CD4-positive, alpha-beta memory T cell (primary cell): ENCODE measurements around the gene RBM12. TPM values are rescaled to one million over a fixed set of nuclear protein-coding genes. Genes with fewer than 3 reads are reported as not detected.
A peak's percentile ranks its signal among the peaks of the same experiment; 100 is the strongest.

ENCODE experiments used
- CTCF ChIA-PET: fragments of 350-600 bp; sonication (Branson Sonifier 250); formaldehyde crosslinking; loops from one replicate; lab custom pipeline; 2021; ENCODE audit warnings: inconsistent platforms; ENCODE audit not compliant: partially characterized antibody; lab: Charles Lee
- POLR2A ChIA-PET: fragments of 350-600 bp; sonication (Branson Sonifier 250); formaldehyde crosslinking; loops from one replicate; lab custom pipeline; 2021; ENCODE audit not compliant: partially characterized antibody; lab: Charles Lee
- DNase-seq, 5 donors: peaks; one replicate each; pipeline versions ENCODE4 v3.0.0 to v3.0.0-alpha.2; 2020 to 2022; ENCODE audit warnings: mixed read lengths in 1 of 5
- H3K27ac ChIP-seq: one replicate; pipeline ENCODE4 v1.7.0; 2013; ENCODE audit warnings: low read depth, low read length
- H3K27me3 ChIP-seq: 2 replicates; pipeline ENCODE4 v1.7.0; 2013; ENCODE audit warnings: mild to moderate bottlenecking, low read length, moderate library complexity; ENCODE audit not compliant: insufficient read depth
- H3K36me3 ChIP-seq: 2 replicates; pipeline ENCODE4 v1.7.0; 2013; ENCODE audit warnings: mild to moderate bottlenecking, low read length, moderate library complexity; ENCODE audit not compliant: insufficient read depth
- H3K4me1 ChIP-seq: 2 replicates; pipeline ENCODE4 v1.7.0; 2013; ENCODE audit warnings: mild to moderate bottlenecking, low read length, moderate library complexity; ENCODE audit not compliant: insufficient read depth
- H3K4me3 ChIP-seq, 2 donors: one replicate each; pipeline ENCODE4 v1.7.0; 2013; ENCODE audit warnings: low read length in 2 of 2, mild to moderate bottlenecking in 1 of 2
- H3K9me3 ChIP-seq, 2 donors: one replicate each; pipeline ENCODE4 v1.7.0; 2013; ENCODE audit warnings: low read length in 2 of 2, control low read depth in 1 of 2; ENCODE audit not compliant: control insufficient read depth in 1 of 2
- H3K27ac Mint-ChIP-seq, 7 donors: one replicate each; pipeline ENCODE4 v1.8.0; 2020 to 2021; ENCODE audit warnings: mixed read lengths in 7 of 7, mild to moderate bottlenecking in 6 of 7, inconsistent platforms in 3 of 7, moderate library complexity in 3 of 7
- H3K27me3 Mint-ChIP-seq, 2 donors: one replicate each; pipeline ENCODE4 v1.8.0; 2020 to 2021; ENCODE audit warnings: mixed read lengths in 2 of 2
- H3K36me3 Mint-ChIP-seq, 2 donors: one replicate each; pipeline ENCODE4 v1.8.0; 2020 to 2021; ENCODE audit warnings: mixed read lengths in 2 of 2, inconsistent platforms in 1 of 2, mild to moderate bottlenecking in 1 of 2
- H3K4me1 Mint-ChIP-seq, 4 donors: one replicate each; pipeline ENCODE4 v1.8.0; 2020 to 2021; ENCODE audit warnings: mixed read lengths in 4 of 4, mild to moderate bottlenecking in 1 of 4
- H3K4me3 Mint-ChIP-seq, 8 donors: one replicate each; pipeline ENCODE4 v1.8.0; 2020 to 2021; ENCODE audit warnings: mixed read lengths in 8 of 8, mild to moderate bottlenecking in 7 of 8, moderate library complexity in 6 of 8, inconsistent platforms in 3 of 8
- H3K9me3 Mint-ChIP-seq, 8 donors: one replicate each; pipeline ENCODE4 v1.8.0; 2020 to 2021; ENCODE audit warnings: mixed read lengths in 8 of 8, mild to moderate bottlenecking in 5 of 8, inconsistent platforms in 3 of 8, moderate library complexity in 1 of 8
- intact Hi-C: fragments of 100-400 bp; cut with micrococcal nuclease; formaldehyde crosslinking; loops from one replicate; pipeline ENCODE4 v1.15.1; 2023
- polyA plus RNA-seq, 2 donors: library from polyadenylated mRNA; unstranded; fragments of 300-500 nt; fragmentation: Illumina TruSeq; gene quantifications; one replicate each; pipeline ENCODE4 v1.2.3, GENCODE V29; 2021
- total RNA-seq, 2 experiments: library from RNA; stranded (reverse); gene quantifications; one replicate each; pipeline ENCODE4 v1.2.3, GENCODE V29; 2021

RBM12 gene
- total and polyA plus RNA-seq, 4 experiments from 2014 or later: 29.9 to 138 (median 91.0) TPM

DNA sequence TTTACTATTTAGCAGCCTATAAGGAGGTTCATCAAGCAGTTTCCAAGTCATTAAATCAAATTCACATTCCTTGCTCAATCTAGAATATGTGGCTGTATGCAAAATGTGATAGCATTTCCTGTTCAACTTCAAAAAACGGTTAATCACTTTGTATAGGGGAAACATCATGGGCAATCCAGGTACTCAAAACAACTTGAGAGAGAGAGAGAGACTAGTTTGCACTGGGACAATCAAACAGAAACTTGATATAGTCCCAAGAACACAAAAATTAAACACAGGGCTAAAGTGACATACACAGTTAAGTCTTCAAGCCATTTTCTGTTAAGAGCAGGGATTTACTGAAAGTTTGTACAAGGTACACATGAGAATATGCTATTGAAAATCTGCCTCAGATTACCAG lies 7.4 kb downstream of the RBM12 start:
- peak overlapping the region; percentile 29 for H3K27ac ChIP-seq
- peaks cover 8 to 16% of the 10 kb centered on the region in 2 donors for H3K36me3 Mint-ChIP-seq
- no peak for DNase-seq

DNA sequence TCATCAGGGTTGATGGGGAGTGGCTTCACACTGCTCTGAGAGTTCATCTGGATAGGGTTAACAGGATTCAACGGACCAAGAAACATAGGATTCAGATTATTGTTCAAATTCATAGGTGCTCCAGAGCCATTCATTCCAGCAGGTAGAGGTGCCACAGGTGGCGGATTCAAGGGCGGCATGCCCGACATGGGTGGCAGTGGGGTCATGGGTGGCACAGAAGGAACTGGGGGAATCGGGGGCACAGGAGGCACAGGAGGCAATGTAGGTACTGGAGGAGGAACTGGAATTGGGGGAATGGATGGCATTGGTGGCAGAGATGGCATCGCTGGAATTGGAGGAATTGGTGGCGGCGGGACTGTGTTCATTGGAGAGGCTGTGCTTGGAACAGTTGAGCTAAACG lies 10.3 kb downstream of the RBM12 start:
- no peaks in the 10 kb centered on the region for H3K27me3 Mint-ChIP-seq
- peaks cover 16 to 30% of the 10 kb centered on the region in 2 donors for H3K36me3 Mint-ChIP-seq
- Histone ChIP-seq H3K4me1 (peaks cover 61% of the 10 kb centered on the region), H3K4me3 (no peak overlapping the region), H3K36me3 (peaks cover 37% of the 10 kb centered on the region), H3K27me3 (no peaks in the 10 kb centered on the region), H3K27ac (no peak overlapping the region), H3K9me3 (no peaks in the 10 kb centered on the region)
- peaks cover 30 to 62% (median 34%) of the 10 kb centered on the region in 4 donors for H3K4me1 Mint-ChIP-seq
- no peak overlapping the region for H3K27ac Mint-ChIP-seq
- H3K4me3 Mint-ChIP-seq: no peak overlapping the region
- intact Hi-C loops: no loop called here
- ChIA-PET CTCF (interaction anchor here (1.2 kb wide), 1 partner anchor 50 kb away, joined by 3 read pairs; no protein-coding TSS in a partner anchor), POLR2A (interaction anchor here (5.2 kb wide), 1 partner anchor 9 kb away, joined by 26 read pairs; the partner anchor contains the start of genes CPNE1 and RBM12)
- no peak for DNase-seq
- no peaks in the 10 kb centered on the region for H3K9me3 Mint-ChIP-seq

More for the DNA sequence above, 7.4 kb downstream of the RBM12 start:
- no peaks in the 10 kb centered on the region for H3K9me3 Mint-ChIP-seq
- H3K4me3 Mint-ChIP-seq: peak overlapping the region; percentile 6 to 76 (median 61)
- Histone ChIP-seq H3K4me3 (no peak overlapping the region), H3K9me3 (no peaks in the 10 kb centered on the region), H3K4me1 (peaks cover 76% of the 10 kb centered on the region), H3K36me3 (peaks cover 29% of the 10 kb centered on the region), H3K27me3 (no peaks in the 10 kb centered on the region)
- intact Hi-C loops: no loop called here
- ChIA-PET POLR2A (interaction anchor here (1.5 kb wide), 1 partner anchor 85 kb away, joined by 5 read pairs; the partner anchor contains the start of gene RBM39), CTCF (interaction anchor here (1.2 kb wide), 1 partner anchor 32 kb away, joined by 3 read pairs; no protein-coding TSS in a partner anchor)
- peak overlapping the region; percentile 47 to 93 (median 77) for H3K27ac Mint-ChIP-seq
- H3K4me1 Mint-ChIP-seq: peaks cover 2 to 65% (median 41%) of the 10 kb centered on the region in 4 donors
- H3K27me3 Mint-ChIP-seq: no peaks in the 10 kb centered on the region

DNA sequence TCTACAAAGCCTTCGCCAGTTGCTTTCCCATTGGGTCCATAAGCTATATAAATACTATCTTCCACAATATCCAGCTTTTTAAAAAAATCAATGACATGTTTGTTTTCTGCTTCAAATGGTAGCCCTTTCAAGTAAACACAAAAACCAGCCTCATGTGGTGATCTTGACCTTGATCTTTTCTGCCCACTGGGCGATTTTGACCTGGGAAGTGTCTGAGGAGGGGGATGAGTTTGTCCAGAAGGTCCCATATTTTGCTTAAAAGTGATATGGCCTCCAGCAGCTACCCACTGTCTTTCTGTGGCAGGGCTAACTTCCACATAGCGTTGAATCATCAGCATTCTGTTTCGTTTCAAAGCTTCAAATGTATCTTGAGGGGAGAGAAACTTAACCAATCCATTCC lies 10.8 kb downstream of the RBM12 start:
- intact Hi-C loops: no loop called here
- ChIA-PET CTCF (interaction anchor here (0.7 to 1.2 kb wide), 2 partner anchors 50 to 300 kb away, joined by 3 read pairs; partner anchors contain the start of gene SCAND1), POLR2A (interaction anchor here (5.2 kb wide), 1 partner anchor 10 kb away, joined by 26 read pairs; the partner anchor contains the start of genes CPNE1 and RBM12)
- peaks cover 37% of the 10 kb centered on the region for H3K36me3 ChIP-seq
- no peak for DNase-seq
- H3K4me3 ChIP-seq: no peak overlapping the region
- H3K27me3 ChIP-seq: no peaks in the 10 kb centered on the region
- no peaks in the 10 kb centered on the region for H3K9me3 Mint-ChIP-seq
- H3K9me3 ChIP-seq: no peaks in the 10 kb centered on the region
- H3K27me3 Mint-ChIP-seq: no peaks in the 10 kb centered on the region
- H3K36me3 Mint-ChIP-seq: peaks cover 16 to 30% of the 10 kb centered on the region in 2 donors
- H3K4me1 Mint-ChIP-seq: peaks cover 34 to 62% (median 35%) of the 10 kb centered on the region in 4 donors
- peaks cover 58% of the 10 kb centered on the region for H3K4me1 ChIP-seq
- no peak overlapping the region for H3K27ac Mint-ChIP-seq
- no peak overlapping the region for H3K27ac ChIP-seq
- H3K4me3 Mint-ChIP-seq: no peak overlapping the region

GRCh38 chr20:35653430-35653734 lies 11.3 kb downstream of the RBM12 start:
- H3K4me1 ChIP-seq: peaks cover 57% of the 10 kb centered on the region
- POLR2A ChIA-PET: interaction anchor here (5.2 kb wide), 1 partner anchor 10 kb away, joined by 26 read pairs; the partner anchor contains the start of genes CPNE1 and RBM12

DNA sequence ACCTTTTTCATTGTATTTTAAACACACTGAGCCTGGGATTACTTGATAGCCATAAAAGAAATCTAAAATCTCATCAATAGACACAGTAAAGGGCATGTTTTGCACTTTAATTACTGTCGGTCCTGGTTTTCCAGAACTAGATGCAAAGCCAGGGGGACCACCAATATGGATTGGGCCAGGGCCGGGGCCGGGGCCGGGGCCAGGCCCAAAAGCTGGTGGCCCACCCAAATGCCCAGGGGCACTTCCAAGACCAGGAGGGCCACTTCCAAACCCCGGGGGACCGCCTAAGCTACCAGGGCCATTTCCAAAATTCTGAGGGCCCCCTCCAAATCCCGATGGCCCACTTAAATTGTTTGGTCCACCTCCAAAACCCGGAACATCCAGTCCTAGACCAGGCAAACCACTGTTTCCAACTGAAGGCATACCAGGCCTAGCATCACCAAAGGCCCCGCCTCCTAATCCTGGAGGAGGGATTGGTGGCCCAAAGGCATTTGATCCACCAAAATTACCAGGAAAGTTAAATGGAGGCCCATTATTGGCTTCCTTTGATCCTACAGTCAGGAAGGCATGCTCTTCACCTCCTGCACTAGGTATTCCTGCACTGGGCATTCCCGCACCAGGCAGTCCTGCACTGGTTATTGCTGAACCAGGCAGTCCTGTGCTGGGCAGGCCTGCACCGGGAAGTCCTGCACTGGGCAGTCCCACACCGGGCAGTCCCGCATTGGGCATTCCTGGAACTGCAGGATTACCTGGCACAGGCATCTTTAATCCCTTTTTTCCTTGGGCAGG lies 11.9 kb downstream of the RBM12 start:
- Mint-ChIP-seq H3K36me3 (peaks cover 20 to 32% of the 10 kb centered on the region in 2 donors), H3K9me3 (no peaks in the 10 kb centered on the region), H3K4me3 (no peak overlapping the region), H3K27ac (no peak overlapping the region), H3K27me3 (no peaks in the 10 kb centered on the region), H3K4me1 (peaks cover 33 to 61% (median 41%) of the 10 kb centered on the region in 4 donors)
- peaks cover 37% of the 10 kb centered on the region for H3K36me3 ChIP-seq
- H3K9me3 ChIP-seq: no peaks in the 10 kb centered on the region
- POLR2A ChIA-PET: interaction anchor here (1.7 to 5.2 kb wide), 2 partner anchors 11 to 37 kb away, joined by 4 to 26 read pairs; partner anchors contain the start of genes CPNE1, RBM12 and SPAG4
- H3K27me3 ChIP-seq: no peaks in the 10 kb centered on the region
- no peak overlapping the region for H3K4me3 ChIP-seq
- DNase-seq: no peak
- CTCF ChIA-PET: interaction anchor here (1.5 kb wide), 1 partner anchor 34 kb away, joined by 5 read pairs; no protein-coding TSS in a partner anchor
- peaks cover 56% of the 10 kb centered on the region for H3K4me1 ChIP-seq
- no peak overlapping the region for H3K27ac ChIP-seq
- intact Hi-C loops: no loop called here

More at GRCh38 chr20:35653430-35653734, 11.3 kb downstream of the RBM12 start:
- Histone ChIP-seq H3K9me3 (no peaks in the 10 kb centered on the region), H3K27ac (no peak overlapping the region), H3K36me3 (peaks cover 37% of the 10 kb centered on the region), H3K4me3 (no peak overlapping the region), H3K27me3 (no peaks in the 10 kb centered on the region)
- no peaks in the 10 kb centered on the region for H3K27me3 Mint-ChIP-seq
- H3K36me3 Mint-ChIP-seq: peaks cover 19 to 31% of the 10 kb centered on the region in 2 donors
- no peak for DNase-seq
- CTCF ChIA-PET: interaction anchor here (0.7 to 1.2 kb wide), 2 partner anchors 49 to 301 kb away, joined by 3 read pairs; partner anchors contain the start of gene SCAND1
- H3K4me3 Mint-ChIP-seq: no peak overlapping the region
- peaks cover 33 to 62% (median 37%) of the 10 kb centered on the region in 4 donors for H3K4me1 Mint-ChIP-seq
- intact Hi-C loops: no loop called here
- no peaks in the 10 kb centered on the region for H3K9me3 Mint-ChIP-seq
- H3K27ac Mint-ChIP-seq: no peak overlapping the region

- Mint-ChIP-seq H3K36me3 (peaks cover 15 to 28% of the 10 kb centered on the region in 2 donors), H3K27me3 (no peaks in the 10 kb centered on the region), H3K4me3 (no peak overlapping the region), H3K4me1 (peaks cover 32 to 57% (median 44%) of the 10 kb centered on the region in 4 donors), H3K9me3 (no peaks in the 10 kb centered on the region), H3K27ac (peak overlapping the region in 1 of 7 donors; percentile 6)
- ChIA-PET CTCF (interaction anchor here (1.5 kb wide), 1 partner anchor 33 kb away, joined by 5 read pairs; no protein-coding TSS in a partner anchor), POLR2A (interaction anchor here (0.7 to 5.2 kb wide), 3 partner anchors 10 to 36 kb away, joined by 3 to 26 read pairs (median 4); partner anchors contain the start of genes CPNE1, RBM12 and SPAG4)
- DNase-seq: no peak
- Histone ChIP-seq H3K4me3 (no peak overlapping the region), H3K36me3 (peaks cover 37% of the 10 kb centered on the region), H3K27ac (no peak overlapping the region), H3K9me3 (no peaks in the 10 kb centered on the region), H3K27me3 (no peaks in the 10 kb centered on the region), H3K4me1 (peaks cover 48% of the 10 kb centered on the region)
- intact Hi-C loops: no loop called here
These were observed 12.7 kb downstream of the RBM12 start for GRCh38 chr20:35651958-35652357.
